ENCODE results near the gene P3H2. TPM values are rescaled to one million over a fixed set of nuclear protein-coding genes. Genes with fewer than 3 reads are reported as not detected.
A peak's percentile ranks its signal among the peaks of the same experiment; 100 is the strongest.

P3H2 gene
- total and polyA plus RNA-seq, 2 of the 4 experiments (the other 2 are of a cell fraction) = 54.7 to 64.3 TPM

GRCh38 chr3:190019006-190019405, 101.7 kb downstream of the P3H2 start:
- Histone ChIP-seq H2AK5ac (ENCODE audit: low read depth, low read length) (no peak overlapping the region), H3K36me3 (ENCODE audit: control insufficient read depth, insufficient read depth, low read length) (no peaks in the 10 kb centered on the region), H2AK9ac (replicated peaks; ENCODE audit: low read depth, low read length, poor library complexity) (no peak overlapping the region), H3K79me1 (ENCODE audit: low read depth in 1 of 2, low read length in 2 of 2) (peaks cover 10 to 58% of the 10 kb centered on the region in 2 experiments; a peak in 3 of 4 replicates), H3K56ac (ENCODE audit: extremely low read depth, insufficient read depth, low read length) (no peak overlapping the region), H3K23ac (ENCODE audit: low read depth, low read length) (peak overlapping the region; percentile 18; the same call in 1 of the 2 replicates), H3K4me1 (ENCODE audit: control insufficient read depth, insufficient read depth, low read length) (peaks cover 13% of the 10 kb centered on the region; the same call in 1 of the 2 replicates), H2BK15ac (ENCODE audit: low read depth, low read length) (no peak overlapping the region; the same call in 2 of the 3 replicates), H3K9me1 (ENCODE audit: insufficient read depth, low read length) (peaks cover 6% of the 10 kb centered on the region; the same call in 1 of the 2 replicates), H4K5ac (ENCODE audit: low read depth, low read length) (no peak overlapping the region), H3K9ac (ENCODE audit: low read depth, low read length) (no peak overlapping the region), H2BK20ac (ENCODE audit: low read depth, low read length) (peak overlapping the region; percentile 3; the same call in 1 of the 2 replicates), H3K9me3 (ENCODE audit: control insufficient read depth, insufficient read depth, low read length) (no peaks in the 10 kb centered on the region), H4K20me1 (ENCODE audit: insufficient read depth, low read length) (no peaks in the 10 kb centered on the region), H4K91ac (ENCODE audit: insufficient read depth, low read depth, low read length) (peak overlapping the region; percentile 17; the same call in 1 of the 2 replicates), H3K18ac (ENCODE audit: low read depth, low read length) (peak overlapping the region; percentile 25; the same call in 1 of the 2 replicates), H2AFZ (replicated peaks; ENCODE audit: low read length, poor library complexity) (no peak overlapping the region), H4K8ac (ENCODE audit: low read depth in 2 of 2, low read length in 2 of 2) (no peak overlapping the region; a peak in 1 of 4 replicates), H3K27ac (ENCODE audit: insufficient read depth, low read length) (no peak overlapping the region), H3K14ac (replicated peaks; ENCODE audit: low read depth, low read length) (no peak overlapping the region; the same call in 1 of the 2 replicates), H2BK120ac (ENCODE audit: low read depth, low read length) (no peak overlapping the region; the same call in 1 of the 2 replicates), H3K4me3 (ENCODE audit: insufficient read depth, low read depth, low read length) (no peak overlapping the region), H2BK5ac (ENCODE audit: low read depth, low read length, poor library complexity, severe bottlenecking) (no peak overlapping the region), H3K4me2 (ENCODE audit: low read depth, low read length) (no peak overlapping the region), H3K27me3 (ENCODE audit: control insufficient read depth, insufficient read depth, low read length) (no peaks in the 10 kb centered on the region), H3K4ac (ENCODE audit: low read depth, low read length) (peak overlapping the region; percentile 9; the same call in 1 of the 2 replicates)
- ChIA-PET CTCF (no interaction called here), POLR2A (ENCODE audit: unreplicated experiment) (no interaction called here)
- no TSS peak for BruUV-seq (replicated peaks)
- DNase-seq = no peak
- no peak for TF ChIP-seq USF2 (IDR thresholded peaks at IDR 0.05; ENCODE audit: low read depth, low read length)
- TF ChIP-seq RFX5 (IDR thresholded peaks at IDR 0.05; ENCODE audit: low read depth, low read length) = no peak
- TF ChIP-seq SMC3 (IDR thresholded peaks at IDR 0.05; ENCODE audit: low read depth, low read length) = no peak
- no peak for TF ChIP-seq NFE2L2 (IDR thresholded peaks at IDR 0.05; ENCODE audit: low read depth, low read length)
- no peak for TF ChIP-seq RCOR1 (IDR thresholded peaks at IDR 0.05; ENCODE audit: insufficient replicate concordance, low read length)
- no peak for TF ChIP-seq FOS (IDR thresholded peaks at IDR 0.05; ENCODE audit: low read depth, low read length)
- no peak for TF ChIP-seq CTCF (conservative IDR thresholded peaks at IDR 0.05; ENCODE audit: low read depth, low read length)
- no peak for TF ChIP-seq ELK1 (IDR thresholded peaks at IDR 0.05; ENCODE audit: borderline replicate concordance, low read depth, low read length)
- TF ChIP-seq MAFK (IDR thresholded peaks at IDR 0.05; ENCODE audit: low read depth, low read length) = no peak
- no peak for TF ChIP-seq MAZ (IDR thresholded peaks at IDR 0.05; ENCODE audit: borderline replicate concordance, low read depth, low read length)
- TF ChIP-seq MXI1 (IDR thresholded peaks at IDR 0.05; ENCODE audit: borderline replicate concordance, low read depth, low read length) = no peak
- no peak for TF ChIP-seq RAD21 (IDR thresholded peaks at IDR 0.05; ENCODE audit: low read length)
- ATAC-seq (ENCODE audit: low read depth) = no peak
- dilution Hi-C loops (cut with HindIII; ENCODE audit: low sequenced_read_pairs, unreplicated experiment) (no loop called here), in situ Hi-C loops (cut with MboI; ENCODE audit: low sequenced_read_pairs) (loop anchor here (10.0 kb wide), 1 partner anchor 186 kb away; no protein-coding TSS in a partner anchor), intact Hi-C loops (cut with micrococcal nuclease) (no loop called here)
- no CpG with 5 or more reads among the region's 2 CpGs for WGBS, 2 experiments (ENCODE audit: extremely low coverage in 2 of 2, insufficient read length in 1 of 2)

All from IMR-90 (cell line).